SK-N-SH treated with all-trans-retinoic acid at 6 μM for 48 hours (cell line): ENCODE data around the gene MGAT5B.

Experiments
- SNAI2 ChIP-seq: fragments of 250-450 bp; sonication (Bioruptor Pico); IDR thresholded peaks from 2 replicates; pipeline ENCODE4 v1.5.0; 2020; ENCODE audit warnings: mild to moderate bottlenecking, moderate library complexity
- TCF4 ChIP-seq: fragments of 250-450 bp; sonication (Bioruptor Pico); IDR thresholded peaks from 2 replicates; pipeline ENCODE4 v1.8.0; 2021; ENCODE audit warnings: mild to moderate bottlenecking, moderate library complexity, borderline replicate concordance
- ZNF70 ChIP-seq: fragments of 450-650 bp; formaldehyde crosslinking; IDR thresholded peaks from 2 replicates; pipeline ENCODE4 v1.5.0; 2020; ENCODE audit warnings: mild to moderate bottlenecking, moderate library complexity
- TF ChIP-seq, protein P1 (sequence below): fragments of 250-450 bp; sonication (Bioruptor Pico); IDR thresholded peaks from 2 replicates; pipeline ENCODE4 v1.8.0; 2020; ENCODE audit warnings: mild to moderate bottlenecking, moderate library complexity, borderline replicate concordance

DNA sequence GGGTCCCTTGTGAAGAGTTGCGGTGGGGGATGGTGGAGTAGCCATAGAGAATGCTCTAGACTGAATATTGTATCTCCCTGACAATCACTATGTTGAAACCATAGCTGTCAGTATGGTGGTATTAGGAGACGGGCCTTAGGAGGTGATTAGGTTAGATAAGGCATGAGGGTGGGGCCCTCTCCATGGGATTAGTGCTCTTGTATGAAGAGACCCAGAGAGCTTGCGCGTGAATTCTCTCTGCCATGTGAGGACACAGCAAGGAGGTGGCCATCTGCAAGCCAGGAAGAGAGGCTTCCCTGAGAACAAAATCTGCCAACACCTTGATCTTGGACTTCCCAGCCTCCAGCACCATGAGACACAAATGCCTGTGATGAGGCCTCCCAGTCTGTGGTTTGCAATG is 34.5 kb upstream of the MGAT5B start:
- no peak for TF ChIP-seq SNAI2 (CRISPR knock-in tag)
- TF ChIP-seq, protein P1, sequence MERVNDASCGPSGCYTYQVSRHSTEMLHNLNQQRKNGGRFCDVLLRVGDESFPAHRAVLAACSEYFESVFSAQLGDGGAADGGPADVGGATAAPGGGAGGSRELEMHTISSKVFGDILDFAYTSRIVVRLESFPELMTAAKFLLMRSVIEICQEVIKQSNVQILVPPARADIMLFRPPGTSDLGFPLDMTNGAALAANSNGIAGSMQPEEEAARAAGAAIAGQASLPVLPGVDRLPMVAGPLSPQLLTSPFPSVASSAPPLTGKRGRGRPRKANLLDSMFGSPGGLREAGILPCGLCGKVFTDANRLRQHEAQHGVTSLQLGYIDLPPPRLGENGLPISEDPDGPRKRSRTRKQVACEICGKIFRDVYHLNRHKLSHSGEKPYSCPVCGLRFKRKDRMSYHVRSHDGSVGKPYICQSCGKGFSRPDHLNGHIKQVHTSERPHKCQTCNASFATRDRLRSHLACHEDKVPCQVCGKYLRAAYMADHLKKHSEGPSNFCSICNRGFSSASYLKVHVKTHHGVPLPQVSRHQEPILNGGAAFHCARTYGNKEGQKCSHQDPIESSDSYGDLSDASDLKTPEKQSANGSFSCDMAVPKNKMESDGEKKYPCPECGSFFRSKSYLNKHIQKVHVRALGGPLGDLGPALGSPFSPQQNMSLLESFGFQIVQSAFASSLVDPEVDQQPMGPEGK (CRISPR knock-in tag): no peak
- TF ChIP-seq TCF4 (CRISPR knock-in tag): no peak
- TF ChIP-seq ZNF70 (CRISPR knock-in tag): no peak
